GM19467 (cell line): ENCODE results near the gene UPK2.
A peak's percentile ranks its signal among the peaks of the same experiment; 100 is the strongest.

Experiments used
- ATAC-seq: cut with Tn5 transposase; IDR thresholded peaks from one replicate; pipeline ENCODE4 v1.9.1; 2021; ENCODE audit warnings: mild to moderate bottlenecking, moderate library complexity; ENCODE audit not compliant: unreplicated experiment

The UPK2 gene

DNA sequence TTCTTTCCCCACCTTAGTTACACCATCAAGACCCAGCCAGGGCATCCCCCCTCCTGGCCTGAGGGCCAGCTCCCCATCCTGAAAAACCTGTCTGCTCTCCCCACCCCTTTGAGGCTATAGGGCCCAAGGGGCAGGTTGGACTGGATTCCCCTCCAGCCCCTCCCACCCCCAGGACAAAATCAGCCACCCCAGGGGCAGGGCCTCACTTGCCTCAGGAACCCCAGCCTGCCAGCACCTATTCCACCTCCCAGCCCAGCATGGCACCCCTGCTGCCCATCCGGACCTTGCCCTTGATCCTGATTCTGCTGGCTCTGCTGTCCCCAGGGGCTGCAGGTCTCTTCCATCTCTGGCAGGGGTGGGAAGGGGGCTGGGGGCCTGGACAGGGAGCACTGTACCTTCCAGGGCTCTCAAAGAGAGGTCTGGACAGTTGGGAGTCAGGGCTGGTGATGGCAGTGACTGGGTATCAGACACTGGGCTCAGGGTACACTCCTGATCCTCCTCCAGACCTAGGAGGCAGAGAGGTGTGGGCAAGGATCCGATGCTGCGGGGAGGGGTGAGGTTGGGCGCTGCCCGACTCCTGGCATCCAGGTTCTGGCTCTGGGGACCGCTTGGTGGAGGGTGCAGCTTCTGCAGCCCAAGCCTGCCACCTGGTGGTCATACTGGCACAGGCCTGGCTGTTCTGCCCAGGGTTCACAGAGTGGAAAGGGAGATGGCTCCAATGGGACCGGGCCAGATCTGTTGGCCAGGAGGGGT, at the start of gene UPK2:
UPK2 (plus strand) TSS at position 205 of the 753 bp plus-strand sequence; CDS start at position 258, 53 bp downstream.
- ATAC-seq: no peak

DNA sequence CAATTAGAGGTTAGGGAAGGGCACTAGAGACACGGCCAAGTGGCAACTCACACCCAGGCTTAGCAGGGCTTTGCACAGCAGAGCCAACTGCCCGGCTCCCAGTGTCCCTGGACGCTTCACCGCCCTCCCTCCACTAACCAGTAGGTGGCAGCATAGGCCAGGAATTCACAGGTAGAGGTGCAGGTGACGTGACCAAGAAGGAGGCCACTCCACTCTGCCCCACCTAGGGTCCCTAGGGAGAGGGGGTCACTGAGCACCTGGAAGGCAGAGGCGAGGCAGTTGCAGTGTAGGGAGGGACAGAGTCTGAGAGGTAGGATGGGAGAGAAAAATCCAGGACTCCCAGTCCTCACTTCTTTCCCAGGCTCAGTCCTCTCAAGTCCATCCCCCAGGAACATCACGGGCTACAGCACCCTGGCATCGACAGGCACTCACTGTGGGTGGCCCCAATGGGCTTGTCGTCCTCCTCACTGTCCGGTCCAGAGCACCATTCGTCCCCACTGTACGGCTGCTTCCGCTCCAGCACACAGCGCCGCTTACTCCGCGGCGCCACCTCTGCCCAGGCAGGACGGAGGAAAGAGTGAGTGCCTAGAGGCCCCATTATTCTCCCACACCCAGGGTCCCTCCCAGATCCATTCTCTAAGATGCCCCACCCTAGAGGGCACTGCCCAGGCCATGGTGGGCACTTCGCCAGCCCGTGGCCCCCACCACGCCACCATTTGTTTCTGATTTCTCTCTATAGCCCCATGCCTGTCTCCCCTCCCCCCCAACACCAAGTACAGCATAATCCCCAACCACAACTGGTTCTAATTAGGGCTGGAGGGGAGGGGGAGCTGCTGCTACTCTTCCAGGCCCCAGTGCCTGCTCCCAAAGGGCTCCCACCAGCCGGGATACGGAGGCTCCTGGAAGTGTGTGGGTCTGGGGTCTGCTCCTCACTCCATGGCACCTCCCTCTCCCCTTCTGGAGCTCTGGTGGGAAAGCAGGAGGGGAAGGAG, 48.8 kb upstream of the UPK2 start:
- ATAC-seq: peak; percentile 64

DNA sequence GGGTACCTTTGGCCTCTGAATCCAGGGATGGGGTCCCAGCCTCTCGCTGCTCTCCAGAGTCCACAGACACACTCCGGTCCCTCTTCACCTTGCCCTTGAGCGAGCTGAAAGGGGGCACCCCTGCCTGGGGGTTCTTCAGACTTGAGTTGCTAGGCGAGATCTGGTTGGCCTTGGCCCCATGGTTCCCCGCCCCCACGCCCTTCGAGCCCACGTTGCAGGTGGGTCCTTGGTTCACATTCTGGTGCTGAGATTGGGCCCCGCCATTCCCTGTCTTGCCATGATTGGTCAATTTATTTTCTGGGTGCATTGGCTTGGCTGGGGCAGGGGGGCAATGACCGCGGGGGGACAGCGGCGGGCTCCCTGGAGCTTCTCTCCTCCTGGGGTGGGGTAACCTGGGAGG, 47.8 kb upstream of the UPK2 start:
- ATAC-seq: no peak

GRCh38 chr11:118908901-118909618, 47.0 kb upstream of the UPK2 start:
- ATAC-seq: no peak

GRCh38 chr11:118909619-118910308, 46.3 kb upstream of the UPK2 start:
- no peak for ATAC-seq

DNA sequence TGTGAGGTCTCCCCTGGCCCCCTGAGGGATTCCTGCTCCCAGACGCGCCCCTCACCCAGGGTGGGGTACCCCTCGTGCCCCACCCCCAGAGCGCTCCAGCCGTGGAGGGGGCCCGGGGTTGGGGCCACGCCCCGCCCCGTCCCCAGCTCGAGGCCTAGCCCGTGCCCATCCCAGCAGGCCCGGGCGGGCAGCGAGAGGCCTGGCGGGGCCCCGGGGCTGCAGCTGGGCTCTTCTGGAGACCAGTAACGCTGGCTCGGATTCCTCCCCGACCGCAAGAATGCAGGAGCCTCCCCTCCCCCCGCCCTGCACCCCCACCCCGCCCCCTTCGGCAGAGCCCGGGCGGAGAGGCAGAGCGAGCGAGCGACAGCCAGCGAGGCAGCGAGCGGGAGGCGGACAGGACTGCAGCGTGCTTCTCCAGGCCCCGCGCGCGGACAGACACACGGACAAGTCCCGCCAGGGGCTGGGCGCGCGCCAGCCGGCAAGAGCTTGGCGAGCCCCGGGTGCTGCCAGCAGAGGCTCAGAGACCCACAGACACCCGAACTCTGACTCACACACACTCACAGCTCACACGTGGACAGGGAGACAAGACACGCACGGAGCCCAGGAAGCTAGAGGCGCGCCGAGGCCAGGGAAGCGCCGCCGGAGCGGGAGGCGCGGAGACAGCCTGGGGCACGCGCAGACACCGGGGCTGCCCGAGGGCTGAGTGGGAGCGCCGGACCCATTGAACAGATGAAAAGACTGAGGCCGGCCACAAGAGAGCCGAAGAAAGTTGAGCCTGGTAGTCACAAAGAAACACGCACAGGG, 45.6 kb upstream of the UPK2 start:
- no peak for ATAC-seq

- no peak for ATAC-seq
Measured at GRCh38 chr11:118911113-118911879, 44.8 kb upstream of the UPK2 start.

GRCh38 chr11:118911880-118912741, 44.0 kb upstream of the UPK2 start:
- no peak for ATAC-seq

DNA sequence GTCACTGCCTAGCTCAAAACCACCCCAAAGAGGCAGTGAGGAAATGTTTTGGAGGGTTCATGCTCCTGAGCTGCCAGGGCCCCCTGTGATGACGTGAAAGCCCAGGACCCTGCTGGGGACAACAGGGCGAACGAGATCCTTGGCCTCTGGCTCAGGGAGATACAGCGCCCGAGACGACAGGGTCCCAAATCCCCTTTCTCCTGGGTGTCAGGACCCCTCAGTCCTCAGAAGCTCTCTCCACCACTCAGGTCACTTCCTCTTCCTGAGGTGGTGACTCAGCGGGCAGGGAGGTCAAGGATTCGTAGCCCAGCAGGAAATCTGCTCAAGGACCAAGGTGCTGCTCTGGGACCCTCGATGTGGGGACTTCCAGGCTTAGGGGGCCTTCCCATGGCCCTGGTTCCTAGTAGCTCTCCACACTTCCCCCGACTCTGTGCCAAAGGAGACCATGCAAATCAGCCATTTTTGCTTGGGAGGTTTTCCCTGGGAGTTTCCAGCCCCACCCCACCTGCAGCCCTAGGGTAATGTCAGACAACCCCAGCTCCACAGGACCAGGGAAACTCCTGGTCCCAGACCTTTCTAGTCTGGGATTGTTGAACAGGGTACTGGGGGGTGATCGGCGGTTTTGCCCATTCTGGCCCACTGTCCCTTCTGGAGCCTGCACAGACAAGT, 43.2 kb upstream of the UPK2 start:
- no peak for ATAC-seq

DNA sequence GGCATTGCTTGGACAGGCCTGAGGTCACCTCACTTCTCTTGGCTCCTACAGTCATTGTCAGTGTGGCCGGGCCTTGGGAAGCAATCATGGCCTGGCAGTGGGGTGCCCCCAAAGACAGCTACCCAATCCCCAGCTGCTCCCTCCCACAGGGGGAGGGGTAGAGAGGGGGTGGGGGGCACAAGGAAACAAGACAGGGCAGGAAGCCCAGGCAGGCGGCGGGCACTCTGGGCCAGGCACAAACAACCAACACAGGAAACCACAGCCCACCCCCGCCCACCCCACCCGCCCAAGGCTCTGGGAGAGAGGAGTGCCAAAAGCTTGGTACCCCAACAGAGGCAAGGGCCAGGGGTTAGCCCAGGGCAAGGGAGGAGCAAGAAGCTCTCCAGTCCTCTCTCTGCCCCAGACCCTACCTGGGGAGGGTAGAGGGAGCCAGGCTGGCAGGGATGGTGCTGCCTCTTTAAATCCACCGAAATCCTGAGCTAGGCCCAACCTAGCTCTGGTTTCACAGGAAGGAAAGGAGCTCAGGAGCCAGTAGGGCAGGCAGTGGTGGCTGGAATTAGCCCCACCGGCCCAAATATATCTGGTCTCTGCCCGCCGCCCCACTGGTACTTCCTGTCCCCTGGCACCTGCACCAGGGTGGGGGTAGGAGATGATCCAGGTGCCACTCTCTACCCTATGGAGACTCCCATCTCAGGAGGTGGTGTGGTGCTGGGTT, 42.5 kb upstream of the UPK2 start:
- no peak for ATAC-seq

DNA sequence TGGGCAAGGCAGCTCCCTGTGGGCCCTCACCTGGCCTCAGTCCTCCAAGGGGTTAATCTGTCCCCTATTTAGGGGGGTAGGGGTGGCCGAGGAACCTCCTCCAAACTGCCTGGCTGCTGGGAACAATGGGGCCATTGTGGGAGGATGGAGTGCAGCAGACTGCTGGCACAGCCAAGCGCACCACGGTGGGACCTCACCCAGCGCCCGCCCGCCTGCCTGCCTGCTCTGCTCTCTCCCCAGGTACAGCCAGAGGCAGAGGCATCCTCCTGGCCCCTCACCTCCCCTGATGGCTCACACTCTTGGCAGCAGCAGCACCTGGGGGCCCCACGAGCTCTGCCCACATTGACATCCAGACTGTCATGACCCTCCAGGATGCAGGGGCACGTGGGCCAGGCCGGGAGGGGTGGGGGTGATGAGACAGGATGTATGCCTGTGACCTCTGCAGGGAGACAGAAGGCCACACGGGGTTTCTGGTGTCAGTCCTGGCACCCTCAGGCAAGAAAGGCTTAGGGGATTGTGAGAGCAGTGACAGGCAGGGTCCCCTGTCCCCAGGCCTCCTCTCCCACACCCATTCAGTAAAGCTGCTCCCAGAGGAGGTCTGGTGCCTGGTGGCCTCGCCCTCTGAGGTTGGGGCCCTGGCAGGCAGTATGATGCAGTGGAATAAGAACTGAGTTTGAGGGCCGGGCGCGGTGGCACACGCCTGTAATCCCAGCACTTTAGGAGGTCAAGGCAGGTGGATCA, 41.8 kb upstream of the UPK2 start:
- no peak for ATAC-seq

DNA sequence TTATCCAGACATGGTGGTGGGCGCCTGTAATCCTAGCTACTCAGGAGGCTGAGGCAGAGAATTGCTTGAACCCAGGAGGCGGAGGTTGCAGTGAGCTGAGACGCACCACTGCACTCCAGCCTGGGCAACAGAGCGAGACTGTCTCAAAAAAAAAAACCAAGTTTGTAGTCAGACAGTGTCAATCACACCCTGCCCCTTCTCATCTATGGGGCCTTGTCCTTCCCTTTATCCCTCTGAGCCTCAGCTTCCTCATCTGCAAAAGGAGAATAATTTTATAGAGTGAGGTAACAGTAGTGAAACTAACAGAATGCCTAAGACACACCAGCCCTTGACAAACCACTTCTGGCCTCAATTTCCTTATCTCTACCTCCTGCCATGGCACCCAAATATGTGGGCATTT, 41.1 kb upstream of the UPK2 start:
- no peak for ATAC-seq

- ATAC-seq: no peak
Measured at GRCh38 chr11:118915396-118915795, 40.7 kb upstream of the UPK2 start.

- ATAC-seq: no peak
Measured at GRCh38 chr11:118915941-118916841, 39.9 kb upstream of the UPK2 start.

DNA sequence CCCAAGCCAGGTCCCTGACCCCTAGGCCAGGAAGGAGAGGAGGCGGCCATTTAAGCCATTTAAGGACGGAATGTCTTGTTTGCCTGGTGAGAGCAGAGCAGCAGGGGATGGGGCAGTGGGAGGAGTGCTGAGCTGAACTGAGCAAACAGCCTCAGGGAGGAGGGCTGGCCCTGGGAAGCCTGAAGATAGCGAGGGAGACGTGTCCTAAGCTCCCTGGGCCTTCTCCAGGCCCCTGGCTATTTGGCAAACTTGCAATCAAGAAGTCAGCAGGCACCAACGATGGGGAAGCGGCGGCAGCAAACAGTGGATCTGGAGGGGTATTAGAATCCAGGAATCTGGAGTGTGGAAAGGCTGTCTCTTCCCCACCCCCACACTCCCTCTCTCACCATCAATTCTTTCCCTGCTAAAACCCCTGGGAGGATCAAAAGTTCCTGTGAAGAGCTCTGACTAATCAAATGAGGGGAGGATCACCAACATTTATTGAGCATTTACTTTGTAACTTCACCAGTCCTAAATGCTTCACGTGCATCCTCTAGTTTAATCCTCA, 39.2 kb upstream of the UPK2 start:
- ATAC-seq: no peak
